SJCRH30 (cell line): ENCODE measurements around the gene PFKFB2. TPM values are rescaled to one million over a fixed set of nuclear protein-coding genes. Genes with fewer than 3 reads are reported as not detected.

Source experiments
- DNase-seq, 2 experiments: peaks; one replicate each; pipeline ENCODE4 v3.0.0-alpha.2; 2015 to 2020
- H3K27ac ChIP-seq: fragments of 250-450 bp; sonication (Bioruptor Pico); 2 replicates; pipeline ENCODE4 v1.5.1; 2020; ENCODE audit warnings: mild to moderate bottlenecking, moderate library complexity
- H3K27me3 ChIP-seq: fragments of 250-450 bp; sonication (Bioruptor Pico); 2 replicates; pipeline ENCODE4 v1.5.1; 2020; ENCODE audit warnings: mild to moderate bottlenecking, moderate library complexity
- H3K36me3 ChIP-seq: fragments of 250-450 bp; sonication (Bioruptor Pico); 2 replicates; pipeline ENCODE4 v1.5.1; 2020; ENCODE audit warnings: mild to moderate bottlenecking, moderate library complexity
- H3K4me1 ChIP-seq: fragments of 250-450 bp; sonication (Bioruptor Pico); 2 replicates; pipeline ENCODE4 v1.5.1; 2020; ENCODE audit warnings: mild to moderate bottlenecking, moderate library complexity
- H3K4me3 ChIP-seq: fragments of 250-450 bp; sonication (Bioruptor Pico); 2 replicates; pipeline ENCODE4 v1.5.1; 2020; ENCODE audit warnings: mild to moderate bottlenecking, moderate library complexity
- H3K9me3 ChIP-seq: fragments of 250-450 bp; sonication (Bioruptor Pico); replicated peaks from 2 replicates; pipeline ENCODE4 v1.5.1; 2020; ENCODE audit warnings: mild to moderate bottlenecking, moderate library complexity
- total RNA-seq: library from RNA; depleted of rRNA; stranded (reverse); fragments of >200 nt; shearing (Covaris generic); gene quantifications from 2 replicates; pipeline ENCODE4 v1.2.3, GENCODE V29; 2014; rRNA removed

PFKFB2 gene
- total RNA-seq, 1 experiment from 2014 or later, result 1.0 TPM

DNA sequence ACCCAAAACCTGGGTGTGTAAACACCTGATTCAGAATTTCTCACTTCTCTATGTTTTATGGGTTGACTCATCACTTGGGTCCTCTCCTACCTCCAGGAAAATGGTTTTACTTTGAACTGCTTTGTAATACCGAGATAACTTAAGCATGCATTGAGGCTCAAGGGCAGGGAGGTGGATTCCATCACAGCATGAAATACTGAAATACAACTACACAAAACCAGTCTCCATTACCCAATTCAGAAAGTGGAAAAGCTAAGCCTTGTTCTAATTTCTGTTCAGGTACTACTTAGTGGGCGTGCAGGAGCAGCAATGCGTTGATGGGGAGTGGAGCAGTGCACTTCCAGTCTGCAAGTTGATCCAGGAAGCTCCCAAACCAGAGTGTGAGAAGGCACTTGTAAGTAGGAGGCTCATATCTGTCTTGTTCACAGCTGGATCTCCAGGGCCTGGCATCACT lies 44.8 kb downstream of the PFKFB2 start:
- H3K27ac ChIP-seq, result no peak overlapping the region
- H3K27me3 ChIP-seq, result peaks cover 12% of the 10 kb centered on the region
- H3K4me1 ChIP-seq, result no peaks in the 10 kb centered on the region
- H3K36me3 ChIP-seq, result no peaks in the 10 kb centered on the region
- DNase-seq, result no peak
- H3K9me3 ChIP-seq, result no peaks in the 10 kb centered on the region
- no peak overlapping the region for H3K4me3 ChIP-seq

GRCh38 chr1:207101720-207102119 lies 48.6 kb downstream of the PFKFB2 start:
- Histone ChIP-seq H3K4me3 (no peak overlapping the region), H3K9me3 (no peaks in the 10 kb centered on the region), H3K27me3 (peaks cover 13% of the 10 kb centered on the region), H3K36me3 (no peaks in the 10 kb centered on the region), H3K4me1 (no peaks in the 10 kb centered on the region), H3K27ac (no peak overlapping the region)
- DNase-seq, result no peak

- Histone ChIP-seq H3K4me1 (no peaks in the 10 kb centered on the region), H3K27me3 (peaks cover 13% of the 10 kb centered on the region), H3K27ac (no peak overlapping the region), H3K4me3 (no peak overlapping the region), H3K9me3 (no peaks in the 10 kb centered on the region), H3K36me3 (no peaks in the 10 kb centered on the region)
- no peak for DNase-seq
Measured at GRCh38 chr1:207102146-207102545, 49.1 kb downstream of the PFKFB2 start.

DNA sequence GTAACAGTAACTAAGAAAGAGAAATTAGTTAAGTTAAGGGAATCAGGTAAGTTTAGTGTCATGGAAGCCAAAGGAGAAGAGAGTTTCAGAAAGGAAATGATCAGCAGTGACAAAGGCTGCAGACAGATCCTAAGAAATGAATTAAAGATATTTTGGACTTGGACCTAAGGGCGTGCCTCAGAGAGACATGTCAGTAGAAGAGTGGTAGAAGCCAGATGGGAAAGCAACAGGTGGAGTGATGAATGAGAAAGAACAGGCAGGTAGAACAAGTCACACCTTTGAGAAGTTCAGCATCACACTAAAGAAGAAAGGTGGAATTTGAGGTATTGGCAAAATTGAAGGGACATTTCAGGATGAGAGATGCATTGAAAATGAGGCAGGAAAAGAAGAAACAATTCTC lies 49.6 kb downstream of the PFKFB2 start:
- no peaks in the 10 kb centered on the region for H3K9me3 ChIP-seq
- H3K27ac ChIP-seq, result no peak overlapping the region
- no peaks in the 10 kb centered on the region for H3K4me1 ChIP-seq
- no peak for DNase-seq
- peaks cover 13% of the 10 kb centered on the region for H3K27me3 ChIP-seq
- no peaks in the 10 kb centered on the region for H3K36me3 ChIP-seq
- H3K4me3 ChIP-seq, result no peak overlapping the region

GRCh38 chr1:207103892-207104373 lies 50.9 kb downstream of the PFKFB2 start, which contains the start of gene C4BPA:
TSS of gene C4BPA (plus strand) at chr1:207104233. CDS start at chr1:207113026, 8,793 bp downstream.
- Histone ChIP-seq H3K36me3 (no peaks in the 10 kb centered on the region), H3K9me3 (no peaks in the 10 kb centered on the region), H3K27ac (no peak within 1 kb of the TSS), H3K4me3 (no peak within 1 kb of the TSS), H3K27me3 (peaks cover 13% of the 10 kb centered on the region), H3K4me1 (no peaks in the 10 kb centered on the region)
- DNase-seq, result no peak

DNA sequence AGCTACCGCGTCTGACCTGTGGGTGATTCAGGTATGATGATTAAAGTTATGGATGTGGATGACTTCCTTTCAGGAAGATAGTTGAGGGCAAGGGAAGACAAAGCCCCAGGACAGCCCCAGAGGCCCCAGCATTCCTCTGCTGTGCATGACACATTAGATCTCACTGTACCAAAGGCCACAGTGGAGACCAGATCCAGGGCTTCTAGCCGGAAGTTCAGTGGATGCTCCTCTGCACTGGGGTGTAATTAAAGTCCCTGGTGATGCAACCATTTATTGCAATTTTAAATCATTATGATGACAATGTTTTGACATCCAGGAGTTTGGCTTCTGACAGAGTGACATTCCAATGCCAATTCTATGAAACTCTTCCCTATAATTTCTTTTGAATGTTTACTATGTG lies 55.9 kb downstream of the PFKFB2 start:
- Histone ChIP-seq H3K4me1 (no peaks in the 10 kb centered on the region), H3K9me3 (no peaks in the 10 kb centered on the region), H3K4me3 (no peak overlapping the region), H3K27ac (no peak overlapping the region), H3K27me3 (peaks cover 5% of the 10 kb centered on the region; the same call in 1 of the 2 replicates), H3K36me3 (no peaks in the 10 kb centered on the region)
- DNase-seq, result no peak

GRCh38 chr1:207112616-207113296 lies 59.7 kb downstream of the PFKFB2 start:
- no peak overlapping the region for H3K27ac ChIP-seq
- no peaks in the 10 kb centered on the region for H3K4me1 ChIP-seq
- DNase-seq, result no peak
- no peaks in the 10 kb centered on the region for H3K9me3 ChIP-seq
- H3K27me3 ChIP-seq, result no peaks in the 10 kb centered on the region
- H3K36me3 ChIP-seq, result no peaks in the 10 kb centered on the region
- H3K4me3 ChIP-seq, result no peak overlapping the region

GRCh38 chr1:207115269-207115668 lies 62.2 kb downstream of the PFKFB2 start:
- H3K4me1 ChIP-seq, result no peaks in the 10 kb centered on the region
- no peaks in the 10 kb centered on the region for H3K9me3 ChIP-seq
- H3K4me3 ChIP-seq, result no peak overlapping the region
- no peaks in the 10 kb centered on the region for H3K27me3 ChIP-seq
- no peak overlapping the region for H3K27ac ChIP-seq
- H3K36me3 ChIP-seq, result no peaks in the 10 kb centered on the region
- DNase-seq, result no peak

DNA sequence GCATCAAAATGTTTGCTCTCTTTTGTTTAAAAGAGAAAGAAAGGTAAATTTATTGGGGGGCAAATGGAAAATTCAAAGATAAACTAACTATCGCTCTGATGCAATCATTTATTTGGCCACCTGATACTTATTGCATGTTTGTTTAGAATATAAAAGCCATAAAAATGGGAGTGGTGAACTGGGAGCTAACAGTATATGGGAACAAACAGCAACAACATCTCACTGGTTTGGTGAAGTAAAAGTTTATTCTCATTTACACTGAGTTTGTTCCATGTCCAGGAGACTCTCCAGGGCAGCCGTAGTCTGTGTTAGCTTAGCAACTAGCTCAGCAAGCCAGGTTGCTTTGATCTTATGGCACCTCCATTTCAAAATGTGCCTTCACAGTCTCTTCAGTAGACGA lies 71.3 kb downstream of the PFKFB2 start:
- Histone ChIP-seq H3K27me3 (0 out of 2 replicates have a peak, but pooled peaks cover 4% of the 10 kb centered on the region), H3K36me3 (no peaks in the 10 kb centered on the region), H3K4me3 (no peak overlapping the region), H3K9me3 (peaks cover 6% of the 10 kb centered on the region), H3K4me1 (0 out of 2 replicates have a peak, but pooled peaks cover 4% of the 10 kb centered on the region), H3K27ac (no peak overlapping the region)
- no peak for DNase-seq

DNA sequence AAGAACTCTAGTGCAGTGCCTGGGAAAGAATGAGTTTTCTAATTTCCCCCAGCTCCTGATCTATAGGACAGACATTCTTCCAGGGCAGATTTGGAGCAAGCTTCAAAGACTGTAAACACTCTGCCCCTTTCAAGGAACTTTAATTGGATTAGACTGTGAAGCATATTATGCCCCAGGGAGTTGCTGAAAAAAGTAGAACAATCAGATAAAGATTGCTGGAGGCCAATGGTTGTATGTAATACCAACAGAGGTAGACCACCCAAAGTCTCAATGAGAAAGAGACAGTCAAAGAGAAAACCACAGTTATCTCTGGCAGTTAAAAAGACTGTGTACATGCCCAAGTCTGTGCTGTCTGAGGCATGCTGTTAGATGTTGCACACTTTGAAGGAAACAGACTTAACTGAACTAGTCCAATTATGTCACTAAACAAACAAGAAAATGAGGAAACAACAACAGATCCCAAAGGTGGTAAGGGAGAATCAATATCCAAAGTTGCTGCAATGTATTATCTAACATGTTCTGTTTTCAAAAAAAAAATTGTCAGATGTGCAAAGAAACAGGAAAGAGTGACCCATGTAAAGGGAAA lies 75.4 kb downstream of the PFKFB2 start:
- Histone ChIP-seq H3K36me3 (no peaks in the 10 kb centered on the region), H3K4me3 (no peak overlapping the region), H3K27me3 (no peaks in the 10 kb centered on the region), H3K27ac (peak overlapping the region; percentile 62), H3K4me1 (0 out of 2 replicates have a peak, but pooled peaks cover 4% of the 10 kb centered on the region), H3K9me3 (peaks cover 10% of the 10 kb centered on the region)
- DNase-seq, result peak; percentile 47 to 65

- no peaks in the 10 kb centered on the region for H3K27me3 ChIP-seq
- H3K27ac ChIP-seq, result peak overlapping the region; percentile 62; the same call in 1 of the 2 replicates
- H3K36me3 ChIP-seq, result no peaks in the 10 kb centered on the region
- 0 out of 2 replicates have a peak, but pooled peaks cover 4% of the 10 kb centered on the region for H3K4me1 ChIP-seq
- H3K4me3 ChIP-seq, result no peak overlapping the region
- no peak for DNase-seq
- peaks cover 10% of the 10 kb centered on the region for H3K9me3 ChIP-seq
Measured at GRCh38 chr1:207129053-207129452, 76.0 kb downstream of the PFKFB2 start.

Other genes starting within 250 kb of the PFKFB2 start
- gene IL20, start 187.7 kb upstream of the PFKFB2 start, total RNA-seq, result not detected in 2 replicates
- not detected in 2 replicates for gene IL24, start 155.8 kb upstream of the PFKFB2 start, total RNA-seq
- not detected in 2 replicates for gene FCMR, start 131.3 kb upstream of the PFKFB2 start, total RNA-seq
- gene PIGR, start 106.8 kb upstream of the PFKFB2 start, total RNA-seq, result not detected in 2 replicates
- gene FCAMR, start 82.8 kb upstream of the PFKFB2 start, total RNA-seq, result not detected in 2 replicates
- gene C1orf116, start 20.5 kb upstream of the PFKFB2 start, total RNA-seq, result not detected in 2 replicates
- 3.0 and 3.8 TPM in 2 replicates for gene YOD1, start 2.1 kb upstream of the PFKFB2 start, total RNA-seq
- gene C4BPB, start 35.6 kb downstream of the PFKFB2 start, total RNA-seq, result not detected in 2 replicates
- gene C4BPA, start 51.0 kb downstream of the PFKFB2 start, total RNA-seq, result 0.05 and 0.06 TPM in 2 replicates